Renal pelvis (tissue), 4 donors: ENCODE results near the gene FBXO5. TPM values are rescaled to one million over a fixed set of nuclear protein-coding genes. Genes with fewer than 3 reads are reported as not detected.
"Not testable (repeated sequence)": the region's sequence is repeated elsewhere in the genome, so short reads cannot be mapped to it uniquely, and the experiment has no call there.

ENCODE experiments used
- DNase-seq: peaks from one replicate; pipeline ENCODE4 v3.0.0-alpha.2; 2013
- polyA plus RNA-seq, 3 donors: library from polyadenylated mRNA; unstranded; fragments of 120-200 nt; gene quantifications; one replicate each; pipeline ENCODE4 v1.2.1, GENCODE V29; 2013; ENCODE audit not compliant: insufficient read length in 3 of 3

FBXO5 gene
- polyA plus RNA-seq, 3 donors = 30.1 to 33.7 (median 30.6) TPM

DNA sequence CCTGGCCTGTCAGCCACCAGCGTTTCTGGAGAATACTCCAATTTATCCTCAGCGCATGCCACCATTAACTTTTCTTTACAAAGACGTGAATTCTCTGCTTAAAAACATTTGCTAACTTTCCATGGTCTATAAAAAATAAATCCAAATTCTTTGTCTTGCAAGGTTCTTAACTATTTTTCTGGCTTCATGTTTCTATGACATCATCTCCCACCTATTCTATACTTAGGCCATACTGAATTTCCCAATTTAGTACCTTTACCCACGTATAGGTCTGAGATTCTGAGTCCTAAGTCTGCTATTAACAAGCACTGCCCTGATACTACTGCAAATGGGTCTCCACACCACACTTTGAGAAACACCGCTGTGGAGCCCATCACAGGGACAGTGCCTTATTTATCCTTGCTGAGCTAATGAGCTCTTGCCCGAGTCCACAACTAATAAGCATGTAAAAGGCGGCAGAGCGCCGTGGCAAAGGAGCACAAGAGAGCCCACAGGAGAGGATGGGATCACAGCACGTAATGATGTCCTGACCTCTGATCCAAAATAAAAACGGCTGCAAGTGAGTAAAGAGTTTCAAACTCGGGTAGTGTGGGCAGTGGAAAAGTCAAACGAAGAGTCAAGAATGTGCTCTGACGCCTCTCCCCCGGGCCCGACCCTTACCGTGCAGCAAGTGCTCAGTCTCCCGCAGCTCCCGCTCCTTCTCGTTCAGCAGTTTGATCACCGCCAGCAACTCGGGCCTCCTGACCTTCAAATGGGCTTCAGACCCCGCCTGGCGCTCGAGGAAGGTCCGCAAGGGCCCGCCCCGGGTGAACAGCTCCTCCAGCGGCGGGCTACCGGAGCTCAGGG, 19.1 kb upstream of the FBXO5 start:
- no peak for DNase-seq

DNA sequence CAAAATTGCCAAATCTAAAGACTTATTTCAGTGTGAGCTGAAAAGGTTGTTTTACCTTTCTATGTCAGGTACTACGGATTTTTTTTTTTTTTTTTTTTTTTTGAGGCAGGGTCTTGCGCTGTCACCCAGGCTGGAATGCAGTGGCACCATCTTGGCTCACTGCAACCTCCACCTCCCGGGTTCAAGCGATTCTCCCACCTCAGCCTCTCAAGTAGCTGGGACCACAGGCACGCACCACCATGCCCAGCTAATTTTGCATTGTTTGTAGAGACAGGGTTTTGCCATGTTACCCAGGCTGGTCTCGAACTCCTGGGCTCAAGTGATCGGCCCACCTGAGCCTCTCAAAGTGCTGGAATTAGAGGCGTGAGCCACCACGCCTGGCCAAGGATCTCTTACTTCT, 17.9 kb upstream of the FBXO5 start:
- DNase-seq = not testable (repeated sequence)

DNA sequence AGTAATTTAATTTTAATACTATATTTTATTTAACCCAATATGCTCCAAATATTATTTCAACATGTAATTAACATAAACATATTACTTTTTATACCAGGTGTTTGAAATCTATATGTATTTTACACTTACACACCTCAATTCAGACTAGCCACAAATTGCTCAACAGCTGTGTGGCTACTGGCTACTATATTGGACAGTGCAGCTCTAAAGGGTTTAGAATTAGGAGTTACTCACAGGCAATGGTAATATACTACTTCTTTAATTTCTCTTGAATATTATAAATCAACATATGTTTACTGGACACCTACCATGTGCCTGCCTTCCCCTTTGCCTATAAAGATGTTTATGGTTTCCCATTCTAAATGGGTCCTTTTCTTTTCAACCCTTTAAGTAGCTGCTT, 17.4 kb upstream of the FBXO5 start:
- DNase-seq = no peak

DNA sequence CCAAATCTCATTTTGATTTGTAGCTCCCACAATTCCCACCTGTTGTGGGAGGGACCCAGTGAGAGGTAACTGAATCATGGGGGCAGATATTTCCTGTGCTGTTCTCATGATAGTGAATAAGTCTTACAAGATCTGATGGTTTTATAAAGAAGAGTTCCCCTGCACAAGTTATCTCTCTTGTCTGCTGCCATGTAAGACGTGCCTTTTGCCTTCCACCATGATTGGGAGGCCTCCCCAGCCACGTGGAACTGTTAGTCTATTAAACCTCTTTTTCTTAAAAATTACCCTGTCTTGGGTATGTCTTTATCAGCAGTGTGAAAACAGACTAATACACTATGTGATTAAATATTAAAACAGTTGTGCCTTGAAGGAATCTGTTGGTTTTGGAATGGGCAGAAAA, 16.7 kb upstream of the FBXO5 start:
- DNase-seq = not testable (repeated sequence)

DNA sequence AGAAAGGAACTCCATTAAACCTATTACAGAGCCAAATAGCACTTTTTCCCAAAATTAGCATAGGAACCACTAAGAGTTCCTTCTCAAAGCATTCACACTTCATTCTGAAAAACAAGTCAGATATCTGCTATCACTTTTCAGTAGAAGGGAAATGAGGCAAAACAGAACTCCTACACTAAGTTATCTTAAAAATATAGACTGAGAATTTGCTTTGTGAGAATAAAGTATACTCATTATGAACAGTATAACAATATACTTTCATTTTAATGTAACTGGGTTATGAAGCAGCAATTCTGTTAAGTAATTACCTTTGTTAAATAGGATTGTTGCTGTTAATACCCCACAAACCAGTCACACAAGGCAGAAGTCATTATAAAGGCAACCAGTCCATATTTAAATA, 11.0 kb upstream of the FBXO5 start:
- no peak for DNase-seq

DNA sequence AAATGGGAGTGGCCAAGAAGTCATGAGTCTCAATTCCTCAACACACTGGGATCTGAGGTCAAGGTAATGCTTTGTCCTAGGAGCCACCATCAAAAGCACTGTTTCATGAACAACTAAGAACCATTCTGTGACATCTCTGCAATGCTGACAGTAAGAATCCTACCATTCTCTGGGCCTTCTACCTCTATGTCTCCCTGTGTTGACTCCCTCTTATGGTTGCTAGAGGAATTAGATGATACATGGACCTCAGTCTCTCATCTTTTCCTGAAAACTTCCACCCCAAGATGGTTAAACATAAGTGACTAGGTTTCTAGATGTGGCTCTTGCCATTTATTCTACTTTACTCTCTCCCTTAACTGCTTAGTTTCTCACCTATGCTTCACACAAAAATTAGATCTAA, 10.6 kb upstream of the FBXO5 start:
- no peak for DNase-seq

- no peak for DNase-seq
Observed at GRCh38 chr6:152986978-152987377, 4.1 kb upstream of the FBXO5 start.

GRCh38 chr6:152985300-152985699, 2.5 kb upstream of the FBXO5 start:
- DNase-seq = not testable (repeated sequence)

GRCh38 chr6:152984513-152984872, 1.7 kb upstream of the FBXO5 start:
- DNase-seq = no peak

DNA sequence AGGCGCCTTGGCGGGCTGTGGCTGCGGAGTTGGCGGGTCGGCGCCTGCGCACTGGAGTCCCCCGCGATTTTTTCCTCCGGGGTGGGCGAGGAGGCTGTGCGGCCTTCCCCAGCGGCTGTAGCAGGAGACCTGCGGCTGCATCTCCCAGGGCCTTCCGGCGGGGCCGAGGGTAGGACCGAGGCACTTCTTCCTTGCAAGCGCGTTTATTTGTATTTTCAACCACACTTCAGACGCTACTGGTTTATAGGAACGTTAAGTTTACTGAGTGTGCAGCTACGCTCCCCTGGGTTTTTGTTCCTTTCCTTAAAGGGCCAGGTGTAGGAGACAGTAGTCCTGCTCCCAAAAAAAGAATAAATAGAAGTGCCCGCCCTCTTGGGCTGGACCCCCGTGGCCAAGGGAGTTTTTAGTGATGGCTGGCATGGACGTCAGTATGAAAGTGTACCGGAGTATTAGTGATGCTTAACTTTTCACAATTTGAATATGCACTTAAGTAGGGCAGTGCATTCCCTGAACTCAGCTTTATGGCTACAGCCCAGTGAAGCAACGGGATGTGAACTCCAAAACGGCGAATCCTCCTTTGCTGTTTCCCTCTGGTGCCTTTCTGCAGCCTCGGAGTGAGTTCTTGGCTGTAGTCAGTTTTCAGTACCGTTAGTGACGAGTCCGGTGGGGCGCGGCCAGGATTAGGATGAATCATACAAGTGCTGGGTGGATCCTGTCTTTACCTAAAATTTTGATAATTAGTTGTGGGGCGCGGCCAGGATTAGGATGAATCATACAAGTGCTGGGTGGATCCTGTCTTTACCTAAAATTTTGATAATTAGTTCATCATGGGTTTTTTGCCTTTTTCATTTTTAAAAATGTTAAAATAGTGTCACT, 1.0 kb upstream of the FBXO5 start:
- DNase-seq = peak; percentile 36

DNA sequence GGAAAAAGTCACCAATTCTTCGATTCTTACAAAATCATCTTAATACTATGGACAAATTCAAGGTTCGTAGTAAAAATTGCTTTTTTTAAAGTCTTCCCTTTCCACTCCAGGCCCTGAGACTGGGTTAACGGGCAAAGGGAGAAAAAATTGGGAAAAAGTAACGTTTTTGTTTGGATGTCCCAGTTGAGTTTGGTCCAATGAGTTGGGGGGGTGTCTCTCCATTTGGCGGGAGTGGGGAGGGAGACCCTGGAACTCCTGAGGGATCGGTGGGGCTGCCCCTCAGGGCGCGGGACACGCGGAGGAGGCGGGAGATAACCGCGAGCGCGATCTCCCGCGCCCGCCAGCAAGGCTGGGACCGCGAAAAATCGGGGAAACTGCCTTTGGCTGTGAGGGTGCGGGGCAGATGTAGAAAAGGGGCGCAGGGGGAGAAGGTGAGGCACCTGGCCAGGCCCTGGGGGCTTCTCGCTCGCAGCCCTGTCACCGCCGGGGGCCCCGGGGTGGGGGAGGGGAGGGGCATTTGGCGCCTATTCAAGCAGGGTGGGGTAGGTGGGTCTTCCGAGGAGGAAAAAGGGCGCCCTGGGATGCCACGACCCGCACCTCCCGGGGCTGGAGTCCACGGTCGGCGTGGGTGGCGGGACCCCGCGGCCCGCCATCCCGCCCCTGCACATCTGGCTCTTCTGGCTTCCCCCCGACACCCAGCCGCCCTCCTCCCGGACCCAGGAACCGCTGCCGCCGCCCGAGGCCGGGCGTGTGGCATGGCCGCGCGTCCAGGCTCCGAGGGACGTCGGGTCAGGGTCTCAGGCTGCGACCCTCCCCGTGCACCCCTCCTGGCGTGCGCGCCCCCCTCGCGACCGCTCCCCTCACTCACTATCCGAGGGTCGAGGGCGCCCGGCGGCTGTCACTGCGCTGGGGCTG, 595 bp downstream of the FBXO5 start:
- no peak for DNase-seq

GRCh38 chr6:152981219-152981618, 1.6 kb downstream of the FBXO5 start:
- DNase-seq = no peak

DNA sequence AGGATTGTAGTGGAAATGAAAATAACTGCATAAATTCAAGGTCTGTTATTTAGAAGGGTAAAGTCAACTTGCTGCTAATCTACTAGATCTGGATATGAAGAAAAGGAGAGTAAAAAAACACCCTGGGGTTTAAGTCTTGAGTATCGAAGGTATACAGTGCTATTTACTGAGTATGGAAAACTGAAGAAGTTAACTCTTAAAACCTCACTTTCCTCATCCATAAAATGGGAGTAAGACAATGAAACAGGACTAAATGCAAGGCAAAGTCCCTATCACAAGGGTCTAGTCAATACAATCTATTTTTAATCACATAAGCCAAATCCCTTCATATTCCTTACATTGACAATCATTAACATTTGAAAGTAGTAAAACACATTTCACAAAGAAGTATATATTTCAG, 2.2 kb downstream of the FBXO5 start:
- DNase-seq = no peak

GRCh38 chr6:152979116-152979515, 3.7 kb downstream of the FBXO5 start:
- no peak for DNase-seq

- DNase-seq = no peak
Observed at GRCh38 chr6:152978058-152978457, 4.8 kb downstream of the FBXO5 start.

GRCh38 chr6:152977556-152977955, 5.3 kb downstream of the FBXO5 start:
- DNase-seq = no peak

- DNase-seq = no peak
Observed at GRCh38 chr6:152976749-152977148, 6.1 kb downstream of the FBXO5 start.

GRCh38 chr6:152975204-152975915, 7.5 kb downstream of the FBXO5 start:
- no peak for DNase-seq

- DNase-seq = no peak
Observed at GRCh38 chr6:152973916-152974315, 8.9 kb downstream of the FBXO5 start.

DNA sequence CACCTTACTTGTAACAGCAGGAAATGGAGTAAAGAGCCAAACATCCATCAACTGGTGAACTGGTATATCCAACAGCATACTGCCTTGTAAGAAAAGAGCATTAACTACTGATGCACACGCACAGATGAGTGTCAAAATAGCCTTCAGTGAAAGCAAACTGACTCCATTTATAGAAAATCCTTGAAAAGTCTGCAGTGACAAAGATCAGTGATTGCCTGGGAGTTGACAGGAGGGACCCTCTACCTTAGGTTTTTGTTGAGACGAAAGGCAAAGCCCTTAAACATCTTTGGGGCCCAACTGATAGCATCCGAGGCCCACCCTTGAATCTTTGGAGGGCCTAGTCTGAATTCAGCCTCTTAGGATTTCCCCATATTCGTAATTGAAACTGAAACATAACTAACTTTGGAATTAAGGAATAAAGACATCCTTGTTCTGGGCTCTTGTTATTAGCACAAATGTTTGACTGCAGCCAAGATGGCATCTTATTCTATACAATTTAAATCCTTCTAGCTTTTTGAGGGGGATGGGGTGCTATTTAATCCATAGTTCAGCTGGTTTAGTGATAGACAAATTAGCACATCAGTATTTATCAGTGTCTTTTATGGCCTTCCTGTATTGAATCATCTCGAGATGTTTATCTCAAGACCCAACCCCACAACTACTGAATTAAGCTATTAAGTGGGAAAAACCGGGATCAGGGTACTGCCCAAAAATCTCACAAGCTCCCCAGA, 13.0 kb downstream of the FBXO5 start:
- DNase-seq = no peak
